Hepatocyte (in vitro differentiated cells): Measurements from ENCODE around the gene ITPR2.

ENCODE experiments used
- CTCF ChIP-seq: fragments of 200-600 bp; sonication (generic); IDR thresholded peaks from 2 replicates; pipeline ENCODE4 v1.5.1; 2016; ENCODE audit warnings: antibody characterized with exemption, mild to moderate bottlenecking; ENCODE audit not compliant: poor library complexity
- EZH2 ChIP-seq: fragments of 200-600 bp; sonication (generic); IDR thresholded peaks from 2 replicates; pipeline ENCODE4 v1.6.1; 2016; ENCODE audit warnings: antibody characterized with exemption, mild to moderate bottlenecking, borderline replicate concordance
- EZH2phosphoT487 ChIP-seq: fragments of 200-600 bp; sonication (generic); IDR thresholded peaks from one replicate; pipeline ENCODE4 v1.6.1; 2018; ENCODE audit warnings: antibody characterized with exemption, mild to moderate bottlenecking, low read depth, moderate library complexity; ENCODE audit not compliant: unreplicated experiment, severe bottlenecking

- TF ChIP-seq CTCF, result no peak
- TF ChIP-seq EZH2phosphoT487, result no peak
- TF ChIP-seq EZH2, result no peak
Measured at GRCh38 chr12:26520109-26520508, 312.9 kb downstream of the ITPR2 start.
